ENCODE measurements around the gene CDH23.

CDH23 gene

GRCh38 chr10:71440506-71441035, 43.9 kb downstream of the CDH23 start:
- TF ChIP-seq GATA2 (IDR thresholded peaks at IDR 0.05; ENCODE audit: low read depth, low read length) = no peak
- TF ChIP-seq GATA3 (IDR thresholded peaks at IDR 0.05; ENCODE audit: low read depth, low read length) = no peak

- TF ChIP-seq GATA2 (IDR thresholded peaks at IDR 0.05; ENCODE audit: low read depth, low read length) (no peak), GATA3 (IDR thresholded peaks at IDR 0.05; ENCODE audit: low read depth, low read length) (no peak)
Observed at GRCh38 chr10:71442000-71442399, 45.3 kb downstream of the CDH23 start.

GRCh38 chr10:71442859-71443570, 46.3 kb downstream of the CDH23 start:
- no peak for TF ChIP-seq GATA2 (IDR thresholded peaks at IDR 0.05; ENCODE audit: low read depth, low read length)

GRCh38 chr10:71443676-71444075, 47.0 kb downstream of the CDH23 start:
- TF ChIP-seq GATA3 (IDR thresholded peaks at IDR 0.05; ENCODE audit: low read depth, low read length) = no peak
- TF ChIP-seq GATA2 (IDR thresholded peaks at IDR 0.05; ENCODE audit: low read depth, low read length) = no peak

GRCh38 chr10:71444284-71445054, 47.7 kb downstream of the CDH23 start:
- TF ChIP-seq GATA2 (IDR thresholded peaks at IDR 0.05; ENCODE audit: low read depth, low read length) (no peak), GATA3 (IDR thresholded peaks at IDR 0.05; ENCODE audit: low read depth, low read length) (no peak)

GRCh38 chr10:71447676-71448075, 51.0 kb downstream of the CDH23 start:
- TF ChIP-seq GATA3 (IDR thresholded peaks at IDR 0.05; ENCODE audit: low read depth, low read length) = no peak
- TF ChIP-seq GATA2 (IDR thresholded peaks at IDR 0.05; ENCODE audit: low read depth, low read length) = no peak

GRCh38 chr10:71448146-71448545, 51.4 kb downstream of the CDH23 start:
- TF ChIP-seq GATA2 (IDR thresholded peaks at IDR 0.05; ENCODE audit: low read depth, low read length) = no peak
- TF ChIP-seq GATA3 (IDR thresholded peaks at IDR 0.05; ENCODE audit: low read depth, low read length) = no peak

GRCh38 chr10:71449026-71449425, 52.3 kb downstream of the CDH23 start:
- TF ChIP-seq GATA2 (IDR thresholded peaks at IDR 0.05; ENCODE audit: low read depth, low read length) (no peak), GATA3 (IDR thresholded peaks at IDR 0.05; ENCODE audit: low read depth, low read length) (no peak)

GRCh38 chr10:71451754-71452153, 55.0 kb downstream of the CDH23 start:
- TF ChIP-seq GATA2 (IDR thresholded peaks at IDR 0.05; ENCODE audit: low read depth, low read length) (no peak), GATA3 (IDR thresholded peaks at IDR 0.05; ENCODE audit: low read depth, low read length) (no peak)

- TF ChIP-seq GATA2 (IDR thresholded peaks at IDR 0.05; ENCODE audit: low read depth, low read length) (no peak), GATA3 (IDR thresholded peaks at IDR 0.05; ENCODE audit: low read depth, low read length) (no peak)
Observed at GRCh38 chr10:71453186-71453585, 56.5 kb downstream of the CDH23 start.

- TF ChIP-seq GATA3 (IDR thresholded peaks at IDR 0.05; ENCODE audit: low read depth, low read length) = no peak
- TF ChIP-seq GATA2 (IDR thresholded peaks at IDR 0.05; ENCODE audit: low read depth, low read length) = no peak
Observed at GRCh38 chr10:71454347-71454746, 57.6 kb downstream of the CDH23 start.

- TF ChIP-seq GATA2 (IDR thresholded peaks at IDR 0.05; ENCODE audit: low read depth, low read length) (no peak), GATA3 (IDR thresholded peaks at IDR 0.05; ENCODE audit: low read depth, low read length) (no peak)
Observed at GRCh38 chr10:71455035-71455434, 58.3 kb downstream of the CDH23 start.

GRCh38 chr10:71456631-71457030, 59.9 kb downstream of the CDH23 start:
- TF ChIP-seq GATA3 (IDR thresholded peaks at IDR 0.05; ENCODE audit: low read depth, low read length) (no peak), GATA2 (IDR thresholded peaks at IDR 0.05; ENCODE audit: low read depth, low read length) (no peak)

GRCh38 chr10:71457908-71458307, 61.2 kb downstream of the CDH23 start:
- TF ChIP-seq GATA2 (IDR thresholded peaks at IDR 0.05; ENCODE audit: low read depth, low read length) (no peak), GATA3 (IDR thresholded peaks at IDR 0.05; ENCODE audit: low read depth, low read length) (no peak)

- TF ChIP-seq GATA2 (IDR thresholded peaks at IDR 0.05; ENCODE audit: low read depth, low read length) = no peak
- TF ChIP-seq GATA3 (IDR thresholded peaks at IDR 0.05; ENCODE audit: low read depth, low read length) = no peak
Observed at GRCh38 chr10:71458387-71458786, 61.7 kb downstream of the CDH23 start.

All from SH-SY5Y (cell line).